BLaER1 (cell line): Measurements from ENCODE around the gene STX4.

Source experiments
- H3K27ac ChIP-seq: shearing (Covaris generic); formaldehyde crosslinking; 2 replicates; pipeline ENCODE4 v1.8.1; 2022
- H3K27me3 ChIP-seq: shearing (Covaris generic); formaldehyde crosslinking; 2 replicates; pipeline ENCODE4 v1.8.1; 2022
- H3K36me3 ChIP-seq: shearing (Covaris generic); formaldehyde crosslinking; 2 replicates; pipeline ENCODE4 v1.8.1; 2022
- H3K4me1 ChIP-seq: shearing (Covaris generic); formaldehyde crosslinking; 2 replicates; pipeline ENCODE4 v1.8.1; 2022
- H3K4me2 ChIP-seq: shearing (Covaris generic); formaldehyde crosslinking; 2 replicates; pipeline ENCODE4 v1.8.1; 2022
- H3K4me3 ChIP-seq: shearing (Covaris generic); formaldehyde crosslinking; 2 replicates; pipeline ENCODE4 v1.8.1; 2022
- H3K9ac ChIP-seq: shearing (Covaris generic); formaldehyde crosslinking; 2 replicates; pipeline ENCODE4 v1.8.1; 2022
- H3K9me3 ChIP-seq: shearing (Covaris generic); formaldehyde crosslinking; 2 replicates; pipeline ENCODE4 v1.8.1; 2022
- H4K20me1 ChIP-seq: shearing (Covaris generic); formaldehyde crosslinking; 2 replicates; pipeline ENCODE4 v1.8.1; 2022
- Cebpa-rat ChIP-seq: shearing (Covaris generic); IDR thresholded peaks from 2 replicates; pipeline ENCODE4 v1.8.1; 2022

STX4 gene

DNA sequence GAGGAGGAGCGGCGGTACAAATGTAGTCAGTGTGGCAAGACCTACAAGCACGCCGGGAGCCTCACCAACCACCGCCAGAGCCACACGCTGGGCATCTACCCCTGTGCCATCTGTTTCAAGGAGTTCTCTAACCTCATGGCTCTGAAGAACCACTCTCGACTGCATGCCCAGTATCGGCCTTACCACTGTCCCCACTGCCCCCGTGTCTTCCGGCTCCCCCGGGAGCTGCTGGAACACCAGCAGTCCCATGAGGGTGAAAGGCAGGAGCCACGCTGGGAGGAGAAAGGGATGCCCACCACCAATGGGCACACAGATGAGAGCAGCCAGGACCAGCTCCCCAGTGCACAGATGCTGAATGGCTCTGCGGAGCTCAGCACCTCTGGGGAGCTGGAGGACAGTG lies 43.7 kb downstream of the STX4 start:
- no peaks in the 10 kb centered on the region for H3K27me3 ChIP-seq
- no peak for TF ChIP-seq Cebpa-rat
- H3K4me1 ChIP-seq: peaks cover 19% of the 10 kb centered on the region
- no peak overlapping the region for H3K9ac ChIP-seq
- H3K4me2 ChIP-seq: no peak overlapping the region
- H3K9me3 ChIP-seq: no peaks in the 10 kb centered on the region
- no peak overlapping the region for H3K27ac ChIP-seq
- H3K4me3 ChIP-seq: no peak overlapping the region
- peaks cover 66% of the 10 kb centered on the region for H3K36me3 ChIP-seq
- H4K20me1 ChIP-seq: peaks cover 74% of the 10 kb centered on the region

DNA sequence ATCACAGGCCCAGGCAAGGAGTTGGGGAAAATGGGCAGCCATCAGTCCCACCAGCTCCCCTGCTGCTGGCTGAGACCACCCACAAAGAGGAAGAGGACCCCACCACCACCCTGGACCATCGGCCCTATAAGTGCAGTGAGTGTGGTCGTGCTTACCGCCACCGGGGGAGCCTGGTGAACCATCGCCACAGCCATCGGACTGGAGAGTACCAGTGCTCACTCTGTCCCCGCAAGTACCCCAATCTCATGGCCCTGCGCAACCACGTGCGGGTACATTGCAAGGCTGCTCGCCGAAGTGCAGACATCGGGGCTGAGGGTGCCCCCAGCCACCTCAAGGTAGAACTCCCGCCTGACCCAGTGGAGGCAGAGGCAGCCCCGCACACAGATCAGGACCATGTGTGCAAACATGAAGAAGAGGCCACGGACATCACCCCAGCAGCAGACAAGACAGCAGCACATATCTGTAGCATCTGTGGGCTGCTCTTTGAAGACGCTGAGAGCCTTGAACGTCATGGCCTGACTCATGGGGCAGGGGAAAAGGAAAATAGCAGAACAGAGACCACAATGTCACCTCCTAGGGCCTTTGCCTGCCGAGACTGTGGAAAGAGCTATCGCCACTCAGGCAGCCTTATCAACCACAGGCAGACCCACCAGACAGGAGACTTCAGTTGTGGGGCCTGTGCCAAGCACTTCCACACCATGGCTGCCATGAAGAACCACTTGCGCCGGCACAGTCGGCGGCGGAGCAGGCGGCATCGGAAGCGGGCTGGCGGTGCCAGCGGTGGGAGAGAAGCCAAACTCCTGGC lies 44.4 kb downstream of the STX4 start:
- Histone ChIP-seq H3K9me3 (no peaks in the 10 kb centered on the region), H4K20me1 (peaks cover 82% of the 10 kb centered on the region), H3K36me3 (peaks cover 73% of the 10 kb centered on the region), H3K27ac (no peak overlapping the region), H3K4me1 (peaks cover 17% of the 10 kb centered on the region), H3K4me2 (no peak overlapping the region), H3K4me3 (no peak overlapping the region), H3K9ac (no peak overlapping the region), H3K27me3 (no peaks in the 10 kb centered on the region)
- no peak for TF ChIP-seq Cebpa-rat

DNA sequence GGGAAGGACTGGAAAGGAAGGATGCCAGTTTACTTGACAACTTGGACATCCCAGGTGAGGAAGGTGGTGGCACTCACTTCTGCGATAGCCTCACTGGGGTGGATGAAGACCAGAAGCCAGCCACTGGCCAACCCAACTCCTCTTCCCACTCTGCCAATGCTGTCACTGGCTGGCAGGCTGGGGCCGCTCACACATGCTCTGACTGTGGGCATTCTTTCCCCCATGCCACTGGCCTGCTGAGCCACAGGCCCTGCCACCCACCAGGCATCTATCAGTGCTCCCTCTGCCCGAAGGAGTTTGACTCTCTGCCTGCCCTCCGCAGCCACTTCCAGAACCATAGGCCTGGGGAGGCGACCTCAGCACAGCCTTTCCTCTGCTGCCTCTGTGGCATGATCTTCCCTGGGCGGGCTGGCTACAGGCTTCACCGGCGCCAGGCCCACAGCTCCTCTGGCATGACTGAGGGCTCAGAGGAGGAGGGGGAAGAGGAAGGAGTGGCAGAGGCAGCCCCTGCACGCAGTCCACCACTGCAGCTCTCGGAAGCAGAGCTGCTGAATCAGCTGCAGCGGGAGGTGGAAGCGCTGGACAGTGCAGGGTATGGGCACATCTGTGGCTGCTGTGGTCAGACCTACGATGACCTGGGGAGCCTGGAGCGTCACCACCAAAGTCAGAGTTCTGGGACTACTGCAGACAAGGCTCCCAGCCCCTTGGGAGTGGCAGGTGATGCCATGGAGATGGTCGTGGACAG lies 45.4 kb downstream of the STX4 start:
- Histone ChIP-seq H3K9ac (no peak overlapping the region), H4K20me1 (peaks cover 90% of the 10 kb centered on the region), H3K27me3 (no peaks in the 10 kb centered on the region), H3K27ac (no peak overlapping the region), H3K9me3 (no peaks in the 10 kb centered on the region), H3K4me2 (no peak overlapping the region), H3K4me1 (peaks cover 17% of the 10 kb centered on the region), H3K36me3 (peaks cover 83% of the 10 kb centered on the region), H3K4me3 (no peak overlapping the region)
- TF ChIP-seq Cebpa-rat: no peak

DNA sequence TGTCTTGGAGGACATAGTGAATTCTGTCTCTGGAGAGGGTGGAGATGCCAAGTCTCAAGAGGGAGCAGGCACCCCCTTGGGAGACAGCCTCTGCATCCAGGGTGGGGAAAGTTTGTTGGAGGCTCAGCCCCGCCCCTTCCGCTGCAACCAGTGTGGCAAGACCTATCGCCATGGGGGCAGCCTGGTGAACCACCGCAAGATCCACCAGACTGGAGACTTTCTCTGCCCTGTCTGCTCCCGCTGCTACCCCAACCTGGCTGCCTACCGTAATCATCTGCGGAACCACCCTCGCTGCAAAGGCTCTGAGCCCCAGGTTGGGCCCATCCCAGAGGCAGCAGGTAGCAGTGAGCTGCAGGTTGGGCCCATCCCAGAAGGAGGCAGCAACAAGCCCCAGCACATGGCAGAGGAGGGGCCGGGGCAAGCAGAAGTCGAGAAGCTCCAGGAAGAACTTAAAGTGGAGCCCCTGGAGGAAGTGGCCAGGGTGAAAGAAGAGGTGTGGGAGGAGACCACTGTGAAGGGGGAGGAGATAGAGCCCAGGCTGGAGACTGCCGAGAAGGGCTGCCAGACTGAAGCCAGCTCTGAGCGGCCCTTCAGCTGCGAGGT lies 46.1 kb downstream of the STX4 start:
- H3K27me3 ChIP-seq: no peaks in the 10 kb centered on the region
- H3K9me3 ChIP-seq: no peaks in the 10 kb centered on the region
- H4K20me1 ChIP-seq: peaks cover 97% of the 10 kb centered on the region
- peaks cover 90% of the 10 kb centered on the region for H3K36me3 ChIP-seq
- no peak overlapping the region for H3K4me2 ChIP-seq
- H3K4me1 ChIP-seq: peaks cover 17% of the 10 kb centered on the region
- H3K27ac ChIP-seq: no peak overlapping the region
- H3K4me3 ChIP-seq: no peak overlapping the region
- no peak overlapping the region for H3K9ac ChIP-seq
- TF ChIP-seq Cebpa-rat: no peak

DNA sequence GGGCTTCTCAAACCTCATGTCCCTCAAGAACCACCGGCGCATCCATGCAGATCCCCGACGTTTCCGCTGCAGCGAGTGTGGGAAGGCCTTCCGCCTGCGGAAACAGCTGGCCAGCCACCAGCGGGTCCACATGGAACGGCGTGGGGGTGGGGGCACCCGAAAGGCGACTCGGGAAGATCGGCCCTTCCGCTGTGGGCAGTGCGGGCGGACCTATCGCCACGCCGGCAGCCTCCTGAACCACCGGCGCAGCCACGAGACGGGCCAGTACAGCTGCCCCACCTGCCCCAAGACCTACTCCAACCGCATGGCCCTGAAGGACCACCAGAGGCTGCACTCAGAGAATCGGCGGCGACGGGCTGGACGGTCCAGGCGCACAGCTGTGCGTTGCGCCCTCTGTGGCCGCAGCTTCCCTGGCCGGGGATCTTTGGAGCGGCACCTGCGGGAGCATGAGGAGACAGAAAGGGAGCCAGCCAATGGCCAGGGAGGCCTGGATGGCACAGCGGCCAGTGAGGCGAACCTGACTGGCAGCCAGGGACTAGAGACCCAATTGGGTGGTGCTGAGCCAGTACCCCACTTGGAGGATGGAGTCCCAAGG lies 46.8 kb downstream of the STX4 start:
- Histone ChIP-seq H3K4me3 (no peak overlapping the region), H3K4me1 (peaks cover 14% of the 10 kb centered on the region), H4K20me1 (peaks cover 98% of the 10 kb centered on the region), H3K4me2 (no peak overlapping the region), H3K27ac (no peak overlapping the region), H3K9me3 (no peaks in the 10 kb centered on the region), H3K27me3 (no peaks in the 10 kb centered on the region), H3K9ac (no peak overlapping the region), H3K36me3 (peaks cover 97% of the 10 kb centered on the region)
- TF ChIP-seq Cebpa-rat: no peak

DNA sequence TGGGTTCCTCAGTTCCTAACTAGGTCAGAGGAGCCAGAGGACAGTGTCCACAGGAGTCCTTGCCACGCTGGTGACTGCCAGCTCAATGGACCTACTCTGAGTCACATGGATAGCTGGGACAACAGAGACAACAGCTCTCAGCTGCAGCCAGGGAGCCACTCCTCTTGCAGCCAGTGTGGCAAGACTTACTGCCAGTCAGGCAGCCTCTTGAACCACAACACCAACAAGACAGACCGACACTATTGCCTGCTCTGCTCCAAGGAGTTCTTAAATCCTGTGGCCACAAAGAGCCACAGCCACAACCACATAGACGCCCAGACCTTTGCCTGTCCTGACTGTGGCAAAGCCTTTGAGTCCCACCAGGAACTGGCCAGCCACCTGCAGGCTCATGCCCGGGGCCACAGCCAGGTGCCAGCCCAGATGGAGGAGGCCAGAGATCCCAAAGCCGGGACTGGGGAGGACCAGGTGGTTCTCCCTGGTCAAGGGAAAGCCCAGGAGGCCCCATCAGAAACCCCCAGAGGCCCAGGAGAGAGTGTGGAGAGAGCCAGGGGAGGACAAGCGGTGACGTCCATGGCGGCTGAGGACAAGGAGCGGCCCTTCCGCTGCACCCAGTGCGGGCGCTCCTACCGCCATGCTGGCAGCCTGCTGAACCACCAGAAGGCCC lies 47.5 kb downstream of the STX4 start:
- Histone ChIP-seq H3K9ac (no peak overlapping the region), H3K4me3 (no peak overlapping the region), H3K27ac (no peak overlapping the region), H3K9me3 (no peaks in the 10 kb centered on the region), H3K27me3 (no peaks in the 10 kb centered on the region), H3K4me1 (peaks cover 6% of the 10 kb centered on the region), H3K4me2 (no peak overlapping the region), H4K20me1 (peaks cover 98% of the 10 kb centered on the region), H3K36me3 (peaks cover 100% of the 10 kb centered on the region)
- TF ChIP-seq Cebpa-rat: no peak

DNA sequence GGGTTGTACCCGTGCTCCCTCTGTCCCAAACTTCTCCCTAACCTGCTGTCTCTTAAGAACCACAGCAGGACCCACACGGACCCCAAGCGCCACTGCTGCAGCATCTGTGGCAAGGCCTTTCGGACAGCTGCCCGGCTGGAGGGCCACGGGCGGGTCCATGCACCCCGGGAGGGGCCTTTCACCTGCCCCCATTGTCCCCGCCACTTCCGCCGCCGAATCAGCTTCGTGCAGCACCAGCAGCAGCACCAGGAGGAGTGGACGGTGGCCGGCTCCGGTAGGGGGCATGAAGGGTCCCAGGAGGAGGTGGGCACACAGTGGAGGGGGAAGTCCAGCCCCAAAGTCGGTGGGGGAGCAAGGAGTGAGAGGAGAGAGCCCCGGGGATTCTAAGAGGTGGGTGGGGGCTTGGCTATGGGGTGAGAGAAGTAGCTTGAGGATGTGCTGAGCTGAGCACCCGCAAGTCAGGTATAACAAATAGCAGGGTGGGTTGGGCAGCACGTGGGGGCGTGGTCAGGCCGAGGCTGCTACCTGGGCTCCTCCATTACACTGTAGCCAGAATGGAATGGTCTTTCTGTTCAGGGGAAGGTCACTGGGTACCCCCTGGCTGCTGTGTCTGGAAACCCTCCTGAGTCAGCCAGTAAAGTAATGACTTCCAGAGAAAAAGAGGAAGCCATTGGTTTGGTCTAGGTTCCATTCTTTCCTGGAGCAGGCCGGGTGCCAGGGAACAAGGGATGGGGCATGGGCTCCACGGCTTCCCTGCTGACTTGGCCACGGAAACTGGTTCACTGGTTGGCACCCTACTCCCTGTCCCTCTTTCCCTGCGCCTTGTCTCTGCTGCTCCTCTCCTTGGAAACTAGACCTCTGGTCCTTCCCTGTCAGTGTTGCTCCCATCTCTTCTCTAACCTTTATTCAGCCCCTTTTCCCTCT lies 48.3 kb downstream of the STX4 start:
- H3K36me3 ChIP-seq: peaks cover 100% of the 10 kb centered on the region
- no peak overlapping the region for H3K27ac ChIP-seq
- H3K4me2 ChIP-seq: no peak overlapping the region
- H3K9me3 ChIP-seq: no peaks in the 10 kb centered on the region
- H4K20me1 ChIP-seq: peaks cover 98% of the 10 kb centered on the region
- H3K4me3 ChIP-seq: no peak overlapping the region
- H3K27me3 ChIP-seq: no peaks in the 10 kb centered on the region
- no peaks in the 10 kb centered on the region for H3K4me1 ChIP-seq
- no peak overlapping the region for H3K9ac ChIP-seq
- no peak for TF ChIP-seq Cebpa-rat

DNA sequence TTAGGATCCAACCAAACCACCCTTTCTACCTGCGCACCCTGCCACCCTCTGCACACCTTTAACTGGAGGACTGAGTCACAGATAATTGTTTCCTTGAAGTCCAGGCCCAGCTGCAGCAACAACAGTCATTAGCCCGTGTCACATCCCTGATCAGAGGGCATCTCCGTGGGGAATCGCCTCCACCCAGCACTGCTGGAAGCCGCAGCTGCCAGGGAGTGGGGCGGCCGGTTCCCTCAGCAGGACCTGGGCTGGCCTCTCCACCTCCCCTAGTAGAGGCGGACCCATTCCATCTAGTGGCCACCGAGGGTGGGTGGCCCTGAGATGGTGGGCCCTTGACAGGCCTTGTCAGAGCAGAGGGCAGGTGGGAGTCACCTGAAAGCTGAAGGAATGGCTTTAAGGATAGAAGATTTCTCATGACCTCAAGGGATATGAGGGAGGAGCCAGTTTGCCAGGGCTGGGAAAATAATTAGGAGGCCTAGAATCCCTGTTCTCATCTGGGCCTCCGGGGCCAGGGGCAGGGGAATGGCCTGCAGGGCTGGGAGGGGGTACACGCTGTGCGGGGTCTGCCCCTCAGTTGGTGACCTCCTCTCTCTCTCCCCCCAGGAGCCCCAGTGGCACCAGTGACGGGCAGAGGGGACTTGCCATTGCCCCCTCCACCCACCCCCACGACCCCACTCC lies 49.1 kb downstream of the STX4 start:
- no peak for TF ChIP-seq Cebpa-rat
- Histone ChIP-seq H3K4me2 (no peak overlapping the region), H3K4me1 (no peaks in the 10 kb centered on the region), H3K9ac (no peak overlapping the region), H3K27ac (no peak overlapping the region), H3K27me3 (no peaks in the 10 kb centered on the region), H4K20me1 (peaks cover 98% of the 10 kb centered on the region), H3K4me3 (no peak overlapping the region), H3K9me3 (no peaks in the 10 kb centered on the region), H3K36me3 (peaks cover 100% of the 10 kb centered on the region)
